Lower lobe of right lung (tissue), 2 donors: ENCODE results near the gene SMIM45.

Experiments used
- ATAC-seq, 2 donors: fragments of 200-7000 bp; cut with Tn5 transposase; one replicate each; pipeline ENCODE4 v1.9.1; 2020 to 2022; ENCODE audit warnings: mild to moderate bottlenecking in 2 of 2, moderate library complexity in 2 of 2
- DNase-seq: peaks from one replicate; pipeline ENCODE4 v3.0.0-alpha.2; 2020
- H3K27ac ChIP-seq: fragments of 200-600 bp; one replicate; pipeline ENCODE4 v1.8.0; 2022
- H3K27me3 ChIP-seq: fragments of 200-600 bp; one replicate; pipeline ENCODE4 v1.8.0; 2022; ENCODE audit warnings: low read depth
- H3K36me3 ChIP-seq: fragments of 200-600 bp; one replicate; pipeline ENCODE4 v1.8.0; 2022; ENCODE audit warnings: mild to moderate bottlenecking
- H3K4me1 ChIP-seq: fragments of 200-600 bp; one replicate; pipeline ENCODE4 v1.8.0; 2022
- H3K4me3 ChIP-seq: fragments of 200-600 bp; one replicate; pipeline ENCODE4 v1.8.0; 2022; ENCODE audit warnings: mild to moderate bottlenecking
- H3K9me3 ChIP-seq: fragments of 200-600 bp; one replicate; pipeline ENCODE4 v1.8.0; 2022
- CTCF ChIP-seq: fragments of 200-600 bp; IDR thresholded peaks from one replicate; pipeline ENCODE4 v1.8.0; 2022; ENCODE audit warnings: antibody characterized with exemption, mild to moderate bottlenecking
- intact Hi-C: fragments of 100-400 bp; cut with DNase I; formaldehyde crosslinking; loops from one replicate; pipeline ENCODE4 v1.11.0; 2022
- donor health status: DM: no; HTN: yes; CAD: no; lungs with severe emphysema.

SMIM45 gene

GRCh38 chr22:41922940-41923594 lies 28.9 kb upstream of the SMIM45 start:
- no peak for TF ChIP-seq CTCF
- no peaks in the 10 kb centered on the region for H3K9me3 ChIP-seq
- DNase-seq (no peak), ATAC-seq (no peak)
- H3K27me3 ChIP-seq = peaks cover 55% of the 10 kb centered on the region
- H3K27ac ChIP-seq = no peak overlapping the region
- H3K4me1 ChIP-seq = peaks cover 32% of the 10 kb centered on the region
- intact Hi-C loops = no loop called here
- H3K4me3 ChIP-seq = no peak overlapping the region
- no peaks in the 10 kb centered on the region for H3K36me3 ChIP-seq

GRCh38 chr22:41923595-41924276 lies 28.2 kb upstream of the SMIM45 start:
- no peaks in the 10 kb centered on the region for H3K36me3 ChIP-seq
- ATAC-seq = no peak
- intact Hi-C loops = no loop called here
- no peak overlapping the region for H3K4me3 ChIP-seq
- no peak for TF ChIP-seq CTCF
- no peak for DNase-seq
- H3K27ac ChIP-seq = no peak overlapping the region
- H3K9me3 ChIP-seq = no peaks in the 10 kb centered on the region
- H3K27me3 ChIP-seq = peaks cover 49% of the 10 kb centered on the region
- H3K4me1 ChIP-seq = peaks cover 25% of the 10 kb centered on the region

GRCh38 chr22:41925783-41926460 lies 26.0 kb upstream of the SMIM45 start:
- intact Hi-C loops = no loop called here
- peak; percentile 67 for TF ChIP-seq CTCF

GRCh38 chr22:41927813-41928212 lies 24.1 kb upstream of the SMIM45 start:
- intact Hi-C loops = no loop called here
- DNase-seq (no peak), ATAC-seq (no peak)
- H3K9me3 ChIP-seq = no peaks in the 10 kb centered on the region
- no peak for TF ChIP-seq CTCF
- H3K27ac ChIP-seq = no peak overlapping the region
- no peaks in the 10 kb centered on the region for H3K36me3 ChIP-seq
- peaks cover 32% of the 10 kb centered on the region for H3K27me3 ChIP-seq
- no peak overlapping the region for H3K4me3 ChIP-seq
- peaks cover 6% of the 10 kb centered on the region for H3K4me1 ChIP-seq

More at GRCh38 chr22:41925783-41926460, 26.0 kb upstream of the SMIM45 start:
- no peak overlapping the region for H3K27ac ChIP-seq
- peak; percentile 83 to 85 for ATAC-seq
- H3K4me3 ChIP-seq = peak overlapping the region; percentile 48
- DNase-seq = peak; percentile 76
- H3K4me1 ChIP-seq = peaks cover 6% of the 10 kb centered on the region
- peaks cover 32% of the 10 kb centered on the region for H3K27me3 ChIP-seq
- no peaks in the 10 kb centered on the region for H3K36me3 ChIP-seq
- no peaks in the 10 kb centered on the region for H3K9me3 ChIP-seq

GRCh38 chr22:41928593-41929417 lies 23.1 kb upstream of the SMIM45 start:
- DNase-seq (no peak), ATAC-seq (no peak)
- intact Hi-C loops = no loop called here
- Histone ChIP-seq H3K4me1 (peaks cover 6% of the 10 kb centered on the region), H3K36me3 (no peaks in the 10 kb centered on the region), H3K9me3 (no peaks in the 10 kb centered on the region), H3K27me3 (peaks cover 27% of the 10 kb centered on the region), H3K27ac (no peak overlapping the region), H3K4me3 (no peak overlapping the region)
- no peak for TF ChIP-seq CTCF
